Erythroblast (primary cell): ENCODE data around the gene LTBP1.

ENCODE experiments used
- GATA1 ChIP-seq: IDR thresholded peaks from 2 replicates; pipeline ENCODE4 v1.6.1; 2011; ENCODE audit warnings: low read depth, mild to moderate bottlenecking, control low read depth, low read length, moderate library complexity
- POLR2A ChIP-seq: IDR thresholded peaks from 2 replicates; pipeline ENCODE4 v1.6.1; 2011; ENCODE audit warnings: mild to moderate bottlenecking, low read length

DNA sequence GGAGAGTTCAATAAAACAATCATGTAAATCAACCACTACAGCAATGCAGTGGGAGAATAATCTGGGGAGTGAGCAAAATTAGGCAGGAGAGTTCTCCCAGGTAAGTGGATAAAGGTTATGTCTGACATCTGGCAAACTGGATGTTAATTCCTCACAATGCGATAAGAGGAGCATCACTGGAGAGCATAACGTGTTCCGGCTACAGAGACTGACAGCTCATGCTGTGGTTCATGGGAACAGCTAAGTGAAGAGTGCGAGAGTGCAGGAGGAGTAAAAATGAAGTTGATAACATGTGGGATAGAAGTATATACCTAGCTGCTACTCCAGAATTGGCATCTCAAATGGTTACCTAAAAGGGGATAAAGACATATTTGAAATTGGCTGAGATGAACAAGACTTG lies 153.2 kb downstream of the LTBP1 start:
- TF ChIP-seq POLR2A (no peak), GATA1 (no peak)
